CD4-positive, alpha-beta T cell treated with Interleukin-15 for 1 hour (primary cell): ENCODE results near the gene COL7A1.
A peak's percentile ranks its signal among the peaks of the same experiment; 100 is the strongest.

Experiments used
- DNase-seq: peaks from one replicate; pipeline ENCODE4 v3.0.0-alpha.2; 2020

The COL7A1 gene

DNA sequence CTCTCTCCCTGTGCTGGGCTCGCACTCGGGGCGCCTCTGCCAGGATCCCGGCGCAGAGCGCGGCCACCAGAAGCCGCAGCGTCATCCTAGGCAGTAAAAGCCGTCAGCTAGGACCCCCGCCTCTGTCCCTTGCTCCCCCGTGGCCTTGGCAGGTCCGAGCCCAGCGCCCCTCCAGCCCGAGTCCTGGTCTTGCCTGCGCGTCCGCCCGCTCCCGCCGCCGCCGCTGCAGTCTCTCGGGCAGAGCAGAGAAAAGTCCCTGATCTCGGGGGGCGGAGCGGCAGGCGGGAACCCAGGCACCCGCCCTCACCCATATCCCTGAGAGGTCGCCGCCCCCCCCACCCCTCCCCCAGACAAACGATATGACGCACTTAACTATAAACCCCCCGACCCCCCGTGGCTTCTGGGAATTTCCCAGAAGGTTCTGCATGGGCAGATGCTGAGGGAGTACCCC, at the start of gene COL7A1:
Gene COL7A1 (minus strand): TSS at position 255 of the 451 bp plus-strand sequence. CDS start 170 bp downstream, at position 85.
- no peak for DNase-seq

- no peak for DNase-seq
Measured at GRCh38 chr3:48642605-48643004, 47.5 kb upstream of the COL7A1 start.

GRCh38 chr3:48641396-48641795, 46.3 kb upstream of the COL7A1 start:
- no peak for DNase-seq

DNA sequence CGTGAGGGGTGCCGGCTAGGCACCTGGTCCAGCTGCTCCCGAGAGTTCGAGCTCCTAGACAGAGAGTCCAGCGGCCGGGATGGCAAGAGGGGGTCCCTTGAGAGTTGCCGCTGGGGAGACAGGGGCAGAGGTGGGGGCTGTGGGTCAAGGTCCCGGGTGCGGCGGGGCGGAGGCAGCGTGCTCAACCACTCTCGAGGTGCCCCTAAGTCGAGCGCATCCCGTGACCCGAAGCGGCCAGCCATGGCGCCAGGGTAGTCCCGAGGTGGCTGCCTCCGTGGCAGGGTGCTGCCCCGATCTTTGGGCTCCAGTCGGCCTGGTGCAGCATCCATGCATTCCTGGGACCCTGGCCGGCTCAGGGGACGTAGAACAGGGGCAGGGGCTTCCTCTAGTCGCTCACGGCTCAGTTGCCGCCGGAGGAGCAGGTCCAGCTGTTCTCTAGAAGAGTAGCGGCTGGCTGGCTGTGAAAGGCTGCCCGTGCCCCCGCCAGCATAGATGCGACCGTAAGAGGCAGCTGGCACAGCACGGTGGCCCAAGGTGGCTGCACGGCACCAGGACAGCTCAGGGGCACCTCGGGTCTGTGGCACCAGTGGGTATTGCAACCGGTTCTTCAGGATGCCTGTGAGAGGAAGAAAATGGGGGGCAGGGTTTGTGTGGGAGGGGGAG, 44.9 kb upstream of the COL7A1 start:
- DNase-seq = no peak

- DNase-seq = no peak
Measured at GRCh38 chr3:48637305-48637704, 42.2 kb upstream of the COL7A1 start.

- DNase-seq = no peak
Measured at GRCh38 chr3:48636149-48636655, 41.1 kb upstream of the COL7A1 start.

- peak; percentile 91 for DNase-seq
Measured at GRCh38 chr3:48635222-48636021, 40.3 kb upstream of the COL7A1 start, which contains the start of gene SLC26A6. SLC26A6 (minus strand) TSS chr3:48635461; CDS start chr3:48635393, 68 bp downstream.

DNA sequence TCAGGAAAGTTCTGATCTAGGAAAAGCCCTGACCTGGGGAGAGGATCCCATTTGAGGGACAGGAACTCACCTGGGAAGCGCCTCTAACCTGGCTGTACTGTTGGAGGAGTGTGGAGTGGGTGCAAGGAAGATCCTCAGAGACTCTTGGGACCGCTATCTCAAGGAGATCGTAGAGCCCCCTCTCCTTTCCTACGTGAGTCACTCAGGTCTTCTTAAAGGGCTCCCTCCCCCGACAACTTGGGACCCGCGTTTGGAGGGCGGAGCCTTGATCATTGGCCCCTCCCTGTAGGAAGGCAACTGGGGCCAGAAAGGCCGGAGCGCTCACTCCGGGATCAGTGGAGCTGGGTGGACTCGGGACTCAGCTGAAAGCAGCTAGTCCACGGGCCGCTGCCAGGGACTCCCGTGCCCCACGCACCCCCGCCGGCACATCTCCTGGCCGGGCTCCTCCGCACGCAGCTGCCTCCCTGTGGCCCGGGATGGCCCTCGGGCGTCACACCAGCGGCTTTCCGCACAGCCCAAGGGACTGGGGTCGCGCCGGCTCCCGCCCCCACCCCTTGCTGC, 39.6 kb upstream of the COL7A1 start:
- no peak for DNase-seq

DNA sequence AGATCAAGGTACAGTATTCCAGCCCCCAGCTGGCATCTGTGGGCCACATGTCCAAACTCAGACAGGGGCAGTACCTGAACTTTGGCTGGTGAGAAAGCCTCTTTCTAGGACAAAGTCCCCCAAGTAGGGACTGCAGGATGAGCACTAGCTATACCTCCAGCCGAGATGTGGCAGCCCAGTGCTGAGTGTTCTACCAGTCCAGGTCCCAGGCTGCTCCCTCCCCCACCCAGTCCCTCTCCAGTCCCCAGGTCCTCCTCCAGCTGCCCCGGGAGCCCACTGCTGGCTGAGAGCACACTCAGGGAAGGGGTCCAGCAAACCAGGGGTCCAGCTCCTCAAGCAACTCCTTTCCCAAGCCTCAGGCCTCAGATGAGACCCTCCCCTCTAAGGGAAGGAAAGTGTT, 38.6 kb upstream of the COL7A1 start:
- DNase-seq = no peak

DNA sequence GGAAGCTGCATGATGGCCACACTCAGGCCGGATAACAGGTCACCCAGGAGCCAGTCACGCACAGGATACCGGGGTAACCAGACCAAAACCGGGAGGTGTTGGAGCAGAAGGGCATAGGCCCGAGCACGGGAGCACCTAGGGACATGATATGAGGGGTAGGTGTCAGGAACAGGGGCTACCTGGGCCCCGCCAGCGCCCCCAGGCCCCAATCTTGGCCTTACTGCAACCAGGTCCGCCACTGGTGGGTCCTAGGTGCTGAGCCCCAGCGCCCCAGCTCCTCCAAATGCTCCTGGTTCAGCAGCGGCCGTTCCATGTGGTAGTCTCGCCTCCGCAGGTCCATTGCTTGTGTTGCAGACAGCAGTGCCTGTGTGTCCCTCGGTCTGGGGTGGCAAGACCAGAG, 38.1 kb upstream of the COL7A1 start:
- DNase-seq = no peak

- no peak for DNase-seq
Measured at GRCh38 chr3:48631516-48632448, 36.7 kb upstream of the COL7A1 start.

- DNase-seq = no peak
Measured at GRCh38 chr3:48630833-48631232, 35.7 kb upstream of the COL7A1 start.

DNA sequence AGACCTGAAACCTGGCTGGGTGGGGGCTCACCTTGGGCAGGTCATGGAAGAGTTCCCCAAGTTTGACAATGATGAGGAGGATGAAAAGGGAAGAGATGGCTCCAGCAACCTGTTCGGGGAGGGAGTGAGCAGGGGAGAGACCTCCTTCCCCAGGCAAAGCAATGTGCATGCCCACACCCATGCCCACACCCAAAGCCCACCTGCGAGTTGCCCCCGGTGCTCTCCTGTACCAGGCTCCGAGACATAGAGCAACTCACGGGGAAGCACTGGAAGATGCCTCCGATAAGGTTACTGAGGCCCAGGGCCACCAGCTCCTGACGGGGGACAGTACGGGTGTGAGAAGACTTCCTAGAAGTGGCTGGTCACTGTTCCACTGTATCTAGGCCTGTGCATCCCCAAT, 35.3 kb upstream of the COL7A1 start:
- DNase-seq = no peak

DNA sequence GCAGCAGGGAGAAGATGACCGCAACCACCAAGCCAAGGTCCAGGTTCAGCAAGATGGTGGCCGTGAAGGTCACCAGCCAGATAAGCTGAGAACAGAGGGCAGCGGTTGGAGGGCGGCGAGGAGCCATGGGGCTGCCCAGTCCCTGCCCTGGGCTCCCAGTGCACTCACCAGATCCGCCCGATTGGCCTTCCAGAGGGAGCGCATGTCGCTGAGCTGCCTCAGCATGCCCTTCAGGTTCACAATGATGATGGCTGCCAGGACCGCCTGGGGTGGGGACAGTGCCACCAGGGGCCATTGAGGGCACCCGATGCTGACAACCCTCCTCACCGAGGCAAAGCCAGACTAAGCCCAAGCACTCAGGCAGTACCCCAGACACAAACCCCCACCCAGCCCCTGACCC, 34.8 kb upstream of the COL7A1 start:
- no peak for DNase-seq

DNA sequence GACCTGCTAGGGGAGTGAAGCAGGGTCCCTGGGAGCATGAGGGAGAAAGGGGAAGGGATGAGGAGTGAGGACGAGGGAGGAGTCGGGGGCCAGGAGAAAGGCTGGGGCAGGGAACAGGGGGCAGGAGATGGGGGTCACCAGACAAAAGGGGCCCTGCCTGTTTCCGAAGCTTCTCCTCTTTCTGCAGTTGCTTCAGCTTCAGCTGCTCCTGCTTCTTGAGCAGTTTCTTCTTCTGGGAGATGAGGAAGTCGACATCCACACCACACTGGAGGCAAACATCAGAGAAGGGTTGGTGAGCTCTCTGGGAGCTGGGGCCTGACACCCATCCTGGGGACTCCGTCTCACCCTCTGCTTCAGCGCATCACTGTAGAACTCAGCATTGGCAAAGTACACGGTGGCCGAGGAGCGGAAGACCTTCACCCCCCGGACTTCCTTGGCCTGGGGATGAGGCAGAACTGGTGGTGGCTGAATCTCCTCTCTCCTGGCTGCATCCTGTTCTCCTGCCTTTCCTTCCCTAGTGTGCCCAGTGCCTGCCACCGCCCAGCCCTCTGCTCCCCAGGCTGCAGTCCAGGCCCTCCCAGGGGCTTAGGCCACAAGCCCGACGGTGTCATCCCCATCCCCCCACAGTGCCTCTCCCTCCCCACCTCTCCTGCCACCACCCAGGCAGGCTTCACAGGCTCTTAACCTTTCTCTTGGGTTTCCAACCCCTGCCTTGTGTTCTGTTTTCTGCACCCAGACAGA, 33.3 kb upstream of the COL7A1 start:
- no peak for DNase-seq

DNA sequence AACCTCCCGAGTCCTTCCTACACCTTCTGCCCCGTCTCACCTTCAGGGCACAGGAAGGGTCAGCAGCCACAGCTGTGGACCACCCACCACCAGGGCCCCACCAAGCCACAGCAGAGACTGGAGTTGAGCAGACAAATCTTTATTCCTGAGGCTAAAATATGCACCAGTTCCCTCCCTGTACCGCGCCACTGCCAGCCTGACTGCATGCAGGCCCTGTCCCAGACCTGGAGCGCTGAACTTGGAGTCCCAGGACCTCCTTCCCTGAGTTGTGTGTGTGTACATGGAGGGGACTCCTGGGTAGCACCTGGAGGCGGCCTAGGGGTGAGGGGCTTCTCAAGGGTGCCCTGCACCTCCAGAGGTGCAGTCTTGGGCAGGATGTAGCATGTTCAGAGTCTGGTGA, 30.5 kb upstream of the COL7A1 start:
- no peak for DNase-seq

- no peak for DNase-seq
Measured at GRCh38 chr3:48624767-48625166, 29.6 kb upstream of the COL7A1 start.

GRCh38 chr3:48623851-48624547, 28.9 kb upstream of the COL7A1 start:
- DNase-seq = no peak

DNA sequence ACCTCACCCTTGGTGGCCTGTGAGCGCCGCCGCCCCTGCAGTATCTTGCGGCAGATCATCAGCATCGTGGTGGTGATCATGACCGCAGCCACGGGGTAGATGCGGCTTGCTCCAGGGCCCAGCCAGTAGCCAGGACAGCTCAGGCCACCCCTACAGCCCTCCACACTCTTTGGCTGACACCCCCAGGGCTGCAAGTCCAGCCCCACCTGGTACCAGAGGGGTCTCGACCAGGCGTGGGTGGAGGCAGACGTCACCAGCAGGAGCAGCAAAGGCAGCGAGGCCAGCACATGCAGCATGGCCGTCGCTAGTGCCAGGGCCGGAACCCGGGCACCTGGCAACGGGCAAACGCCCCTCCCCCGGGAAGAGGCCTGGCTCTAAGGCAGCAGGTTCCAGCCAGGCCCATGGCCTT, 26.3 kb upstream of the COL7A1 start, which contains the start of gene TMEM89:
Gene TMEM89 (minus strand): TSS at position 309 of the 409 bp plus-strand sequence. CDS start 13 bp downstream, at position 296.
- DNase-seq = no peak

DNA sequence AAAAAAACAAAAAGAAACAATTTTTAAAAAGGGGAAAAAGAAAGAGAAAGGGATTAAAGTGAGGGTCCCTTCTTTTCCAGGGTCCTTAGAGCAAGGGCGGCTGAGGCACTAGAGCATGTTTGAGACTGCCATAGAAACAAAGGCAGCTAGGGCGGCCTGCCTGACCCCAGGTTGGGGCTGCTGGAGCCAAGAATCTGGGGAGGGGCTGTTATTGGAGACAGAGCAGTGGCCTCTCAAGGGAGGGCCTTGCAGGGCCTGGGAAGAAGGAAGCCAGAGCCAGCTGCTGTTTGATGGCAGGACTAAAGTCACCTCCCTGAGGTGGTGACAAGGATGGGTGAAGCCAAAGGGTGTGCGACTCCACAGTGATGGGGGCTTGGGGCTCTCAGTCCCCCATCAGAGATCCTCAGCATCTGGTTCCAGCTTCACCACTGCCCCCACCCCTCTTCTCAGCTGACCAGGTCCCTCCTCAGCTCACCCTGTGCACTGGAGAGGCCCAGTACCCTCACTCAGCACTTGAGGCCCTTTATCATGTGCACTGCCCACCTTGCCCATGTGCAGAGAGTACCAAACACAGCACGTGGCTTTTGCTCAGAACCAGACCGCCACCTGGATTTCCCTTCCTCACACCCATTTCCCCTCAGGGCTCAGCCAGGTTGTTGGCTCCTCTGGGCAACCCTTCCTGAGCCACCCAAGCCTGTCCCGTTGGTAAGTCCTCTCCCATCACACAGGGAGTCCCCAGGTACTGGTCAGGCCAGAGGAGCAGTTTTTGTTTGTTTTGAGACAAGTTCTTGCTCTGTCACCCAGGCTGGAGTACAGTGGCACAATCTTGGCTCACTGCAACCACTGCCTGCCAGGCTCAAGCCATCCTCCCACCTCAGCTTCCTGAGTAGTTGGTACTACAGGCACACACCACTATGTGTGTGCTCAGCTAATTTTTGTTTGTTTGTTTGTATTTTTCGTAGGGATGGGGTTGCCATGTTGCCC, 24.7 kb upstream of the COL7A1 start:
- no peak for DNase-seq
